ENCODE measurements around the gene GABARAP. TPM values are rescaled to one million over a fixed set of nuclear protein-coding genes. Genes with fewer than 3 reads are reported as not detected.

The GABARAP gene
- total and polyA plus RNA-seq, 12 donors = 440 to 733 (median 517) TPM

DNA sequence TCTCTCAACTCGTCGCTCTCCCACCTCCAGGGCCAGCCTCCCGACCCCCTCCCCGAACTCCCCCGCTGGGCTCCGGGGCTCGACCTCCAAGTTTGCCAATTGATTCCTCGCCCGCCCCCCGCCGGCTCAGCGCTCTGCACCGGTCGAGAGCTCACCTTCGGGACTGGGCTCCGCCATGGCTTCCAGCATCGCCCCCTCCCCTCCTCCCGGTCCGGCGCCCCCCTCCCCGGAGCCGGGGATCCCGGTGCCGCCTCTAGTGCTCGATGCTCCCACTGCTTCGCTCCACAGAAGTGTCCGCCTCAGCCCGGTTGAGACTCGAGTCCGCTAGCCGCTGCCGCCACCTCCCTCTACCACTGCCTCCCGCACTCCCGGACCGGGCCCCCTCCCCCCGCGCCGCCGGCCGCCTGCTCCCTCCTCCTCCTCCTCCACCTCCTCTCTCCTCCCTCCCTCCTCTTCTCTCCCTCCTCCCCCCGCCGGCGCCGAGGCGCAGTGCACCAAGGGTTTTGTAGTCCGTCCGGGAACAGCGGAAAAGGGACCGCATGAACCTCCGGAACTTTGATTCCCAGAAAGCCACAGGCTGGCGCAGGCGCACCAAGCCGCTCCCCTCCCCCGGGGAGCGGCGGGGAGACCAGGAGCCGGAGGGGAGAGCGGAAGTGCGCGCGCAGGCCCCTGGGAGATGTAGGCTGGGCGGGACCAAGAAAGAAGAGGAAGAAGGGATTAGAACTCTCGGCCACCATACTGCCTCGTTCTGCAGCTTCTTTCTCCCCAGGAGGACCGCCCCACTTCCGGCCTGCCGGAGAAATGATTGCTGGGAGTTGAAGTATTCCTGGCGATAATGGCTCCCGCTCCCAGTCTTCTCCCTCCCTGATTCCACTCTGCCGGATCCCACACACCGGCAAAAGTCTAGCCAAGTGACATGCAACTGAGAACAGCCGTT is 2.9 kb downstream of the GABARAP start, which contains the start of gene PHF23:
Gene PHF23, minus strand, starts transcription at position 367 of the 937 bp plus-strand sequence. Its CDS starts 178 bp downstream, at position 189.
- 1% methylated on average over 62 to 72 of the region's 72 CpGs for WGBS, 2 donors
- peaks cover 0 to 44% (median under 1%) of the 10 kb centered on the region in 9 donors for H3K36me3 ChIP-seq
- H3K27ac ChIP-seq = peak within 1 kb of the TSS; percentile 76 to 100 (median 96)
- TF ChIP-seq, protein P1, sequence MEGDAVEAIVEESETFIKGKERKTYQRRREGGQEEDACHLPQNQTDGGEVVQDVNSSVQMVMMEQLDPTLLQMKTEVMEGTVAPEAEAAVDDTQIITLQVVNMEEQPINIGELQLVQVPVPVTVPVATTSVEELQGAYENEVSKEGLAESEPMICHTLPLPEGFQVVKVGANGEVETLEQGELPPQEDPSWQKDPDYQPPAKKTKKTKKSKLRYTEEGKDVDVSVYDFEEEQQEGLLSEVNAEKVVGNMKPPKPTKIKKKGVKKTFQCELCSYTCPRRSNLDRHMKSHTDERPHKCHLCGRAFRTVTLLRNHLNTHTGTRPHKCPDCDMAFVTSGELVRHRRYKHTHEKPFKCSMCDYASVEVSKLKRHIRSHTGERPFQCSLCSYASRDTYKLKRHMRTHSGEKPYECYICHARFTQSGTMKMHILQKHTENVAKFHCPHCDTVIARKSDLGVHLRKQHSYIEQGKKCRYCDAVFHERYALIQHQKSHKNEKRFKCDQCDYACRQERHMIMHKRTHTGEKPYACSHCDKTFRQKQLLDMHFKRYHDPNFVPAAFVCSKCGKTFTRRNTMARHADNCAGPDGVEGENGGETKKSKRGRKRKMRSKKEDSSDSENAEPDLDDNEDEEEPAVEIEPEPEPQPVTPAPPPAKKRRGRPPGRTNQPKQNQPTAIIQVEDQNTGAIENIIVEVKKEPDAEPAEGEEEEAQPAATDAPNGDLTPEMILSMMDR (IDR thresholded peaks at IDR 0.05) = no peak
- no peaks in the 10 kb centered on the region for H3K27me3 ChIP-seq
- intact Hi-C loops (cut with DNase I) = loop anchor here in 2 of 10 donors (2.0 to 5.0 kb wide), 3 partner anchors 21 to 68 kb away; partner anchors contain the start of genes ACADVL (in 1 of the 2), DLG4 (in 1 of the 2) and EIF5A (in 1 of the 2)
- H3K4me1 ChIP-seq = peaks cover 14 to 56% (median 44%) of the 10 kb centered on the region in 9 donors
- no peaks in the 10 kb centered on the region for H3K9me3 ChIP-seq
- DNase-seq = peak; percentile 99
- peak; percentile 75 to 88 (median 82) for ATAC-seq
- peak within 1 kb of the TSS; percentile 86 to 99 (median 96) for H3K4me3 ChIP-seq

DNA sequence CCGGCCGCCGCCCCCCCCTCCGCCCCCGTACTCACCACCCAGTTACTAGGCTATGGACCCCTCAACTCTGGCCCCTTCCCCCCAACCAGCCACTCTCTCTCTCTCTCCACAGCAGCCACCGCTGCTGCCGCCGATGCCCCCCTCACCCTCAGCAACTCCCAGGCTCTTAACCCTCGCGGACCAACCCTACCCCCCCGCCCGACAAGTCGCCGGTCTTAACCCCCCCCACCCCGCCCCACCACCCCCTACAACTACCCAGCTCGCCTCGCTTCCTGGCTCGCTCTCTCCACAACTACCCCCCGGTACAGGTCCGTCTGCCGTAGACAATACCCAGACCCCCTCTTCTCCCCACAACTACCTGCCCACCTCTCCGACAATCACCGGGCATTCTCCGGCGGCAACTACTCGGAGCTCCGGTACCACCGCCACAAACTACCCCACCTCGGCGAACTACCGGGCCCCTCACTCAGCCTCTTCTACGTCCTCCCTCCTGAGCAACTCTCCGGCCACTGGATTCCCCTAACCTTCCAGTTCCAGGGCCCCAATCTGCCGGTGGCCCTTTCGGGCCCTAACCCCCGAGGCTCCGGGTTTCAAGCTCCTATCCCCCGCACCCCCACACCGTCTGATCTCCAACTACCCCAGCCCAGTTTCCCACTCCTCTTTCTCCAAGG is 3.7 kb downstream of the GABARAP start:
- TF ChIP-seq, protein P1 (IDR thresholded peaks at IDR 0.05) = no peak
- H3K4me3 ChIP-seq = peak overlapping the region; percentile 86 to 99 (median 96)
- peaks cover 14 to 57% (median 44%) of the 10 kb centered on the region in 9 donors for H3K4me1 ChIP-seq
- H3K36me3 ChIP-seq = peaks cover 0 to 37% (median 0%) of the 10 kb centered on the region in 9 donors
- DNase-seq (peak in 1 of 2 donors; percentile 34), ATAC-seq (peak in 1 of 8 donors; percentile 0)
- H3K9me3 ChIP-seq = no peaks in the 10 kb centered on the region
- H3K27me3 ChIP-seq = no peaks in the 10 kb centered on the region
- intact Hi-C loops (cut with DNase I) = loop anchor here in 2 of 10 donors (2.0 kb wide), 2 partner anchors 20 to 24 kb away; partner anchors contain the start of genes ACADVL (in 1 of the 2) and DLG4 (in 1 of the 2)
- WGBS, 2 donors = 1% methylated on average over 34 to 37 of the region's 39 CpGs
- H3K27ac ChIP-seq = peak overlapping the region; percentile 76 to 100 (median 94)

DNA sequence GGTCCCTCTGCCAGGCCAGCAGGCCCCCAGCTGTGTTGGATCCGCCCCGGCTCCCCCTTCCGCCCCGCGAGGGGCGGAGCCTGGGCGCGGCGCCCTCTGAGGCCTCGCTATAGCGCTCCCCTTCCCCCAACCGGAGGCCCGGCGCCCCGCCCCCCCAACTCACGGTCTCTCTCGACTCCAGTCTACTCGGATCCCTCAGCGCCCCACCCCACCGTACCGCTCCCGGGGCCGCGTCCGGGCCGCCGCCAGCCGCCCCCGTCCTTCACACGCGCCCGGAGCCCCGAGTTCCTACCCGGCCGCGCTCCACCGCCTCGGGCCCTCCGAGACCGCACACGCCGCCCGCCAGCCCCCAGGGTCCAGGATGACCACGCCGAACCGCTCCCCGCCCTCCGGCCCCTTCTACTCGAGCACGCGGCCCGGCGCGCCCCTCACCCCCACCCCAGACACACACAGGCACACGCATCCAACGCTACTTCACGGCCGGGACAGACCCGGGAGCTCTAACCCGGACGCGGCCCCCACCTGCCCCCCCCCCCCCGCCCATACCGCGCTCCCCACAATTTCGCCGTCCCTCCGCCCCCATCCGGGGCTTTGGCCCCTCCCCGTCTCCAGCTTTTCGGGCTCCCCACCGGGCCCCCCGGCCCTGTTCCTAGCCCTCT is 4.4 kb downstream of the GABARAP start:
- peaks cover 0 to 37% (median 0%) of the 10 kb centered on the region in 9 donors for H3K36me3 ChIP-seq
- 1% methylated on average over 54 to 71 of the region's 73 CpGs for WGBS, 2 donors
- TF ChIP-seq, protein P1 (IDR thresholded peaks at IDR 0.05) = no peak
- H3K27me3 ChIP-seq = no peaks in the 10 kb centered on the region
- H3K4me3 ChIP-seq = peak overlapping the region; percentile 16 to 99 (median 96)
- DNase-seq = peak; percentile 83 to 86
- peak overlapping the region; percentile 16 to 100 (median 94) for H3K27ac ChIP-seq
- H3K4me1 ChIP-seq = peaks cover 14 to 59% (median 46%) of the 10 kb centered on the region in 9 donors
- no peaks in the 10 kb centered on the region for H3K9me3 ChIP-seq
- ATAC-seq = peak in 3 of 8 donors; percentile 1 to 19 (median 5)
- intact Hi-C loops (cut with DNase I) = loop anchor here in 2 of 10 donors (2.0 kb wide), 2 partner anchors 19 to 23 kb away; partner anchors contain the start of genes ACADVL (in 1 of the 2) and DLG4 (in 1 of the 2)

Data from heart right ventricle (tissue), 16 donors.